Activated effector memory CD4-positive, alpha-beta T cell treated with Interleukin-2 at 50 U/mL for 16 hours (primary cell): Measurements from ENCODE around the gene MRE11.
"Not testable (repeated sequence)": the region's sequence is repeated elsewhere in the genome, so short reads cannot be mapped to it uniquely, and the experiment has no call there.

Experiments
- DNase-seq: peaks from one replicate; pipeline ENCODE4 v3.0.0-alpha.2; 2020

MRE11 gene

GRCh38 chr11:94418123-94418765 is 75.4 kb downstream of the MRE11 start:
- DNase-seq = no peak

- DNase-seq = no peak
Measured at GRCh38 chr11:94417386-94417987, 76.2 kb downstream of the MRE11 start.

DNA sequence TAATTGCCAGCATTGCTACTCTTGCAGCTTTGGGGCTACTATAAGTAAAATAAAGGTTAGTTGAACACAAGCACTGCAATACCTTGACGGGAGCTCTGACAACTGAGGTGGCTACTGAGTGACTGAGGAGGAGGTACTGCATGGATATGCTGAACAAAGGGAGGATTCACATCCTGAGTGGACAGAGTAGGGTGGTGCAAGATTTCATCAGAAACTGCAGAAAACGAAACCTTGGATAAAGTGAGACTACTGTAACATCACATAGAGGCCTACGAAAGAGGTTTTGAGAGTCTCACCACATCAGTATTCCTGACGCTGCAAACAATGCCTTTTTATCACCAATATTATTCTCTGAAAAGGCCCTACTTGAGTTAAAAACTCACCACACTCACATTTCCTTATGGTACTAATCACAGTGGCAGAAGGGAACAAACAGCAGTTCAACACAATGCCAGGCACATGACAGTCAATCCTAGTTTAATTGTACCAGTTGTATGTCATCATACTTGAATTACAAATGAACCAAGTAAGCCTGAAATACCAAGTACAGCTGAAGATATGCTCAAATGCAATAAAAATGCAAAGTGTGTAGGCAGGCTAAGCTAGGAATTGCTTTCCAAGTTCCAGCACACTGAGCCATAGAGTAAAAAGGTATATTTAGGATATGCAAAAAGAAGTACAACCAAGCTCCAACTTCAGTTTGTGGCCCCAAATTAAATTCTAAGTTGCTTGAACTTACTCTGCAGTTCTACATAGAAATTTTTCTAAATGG is 88.4 kb downstream of the MRE11 start:
- no peak for DNase-seq

- no peak for DNase-seq
Measured at GRCh38 chr11:94402355-94402754, 91.3 kb downstream of the MRE11 start.

- DNase-seq = no peak
Measured at GRCh38 chr11:94401773-94402265, 91.8 kb downstream of the MRE11 start.

DNA sequence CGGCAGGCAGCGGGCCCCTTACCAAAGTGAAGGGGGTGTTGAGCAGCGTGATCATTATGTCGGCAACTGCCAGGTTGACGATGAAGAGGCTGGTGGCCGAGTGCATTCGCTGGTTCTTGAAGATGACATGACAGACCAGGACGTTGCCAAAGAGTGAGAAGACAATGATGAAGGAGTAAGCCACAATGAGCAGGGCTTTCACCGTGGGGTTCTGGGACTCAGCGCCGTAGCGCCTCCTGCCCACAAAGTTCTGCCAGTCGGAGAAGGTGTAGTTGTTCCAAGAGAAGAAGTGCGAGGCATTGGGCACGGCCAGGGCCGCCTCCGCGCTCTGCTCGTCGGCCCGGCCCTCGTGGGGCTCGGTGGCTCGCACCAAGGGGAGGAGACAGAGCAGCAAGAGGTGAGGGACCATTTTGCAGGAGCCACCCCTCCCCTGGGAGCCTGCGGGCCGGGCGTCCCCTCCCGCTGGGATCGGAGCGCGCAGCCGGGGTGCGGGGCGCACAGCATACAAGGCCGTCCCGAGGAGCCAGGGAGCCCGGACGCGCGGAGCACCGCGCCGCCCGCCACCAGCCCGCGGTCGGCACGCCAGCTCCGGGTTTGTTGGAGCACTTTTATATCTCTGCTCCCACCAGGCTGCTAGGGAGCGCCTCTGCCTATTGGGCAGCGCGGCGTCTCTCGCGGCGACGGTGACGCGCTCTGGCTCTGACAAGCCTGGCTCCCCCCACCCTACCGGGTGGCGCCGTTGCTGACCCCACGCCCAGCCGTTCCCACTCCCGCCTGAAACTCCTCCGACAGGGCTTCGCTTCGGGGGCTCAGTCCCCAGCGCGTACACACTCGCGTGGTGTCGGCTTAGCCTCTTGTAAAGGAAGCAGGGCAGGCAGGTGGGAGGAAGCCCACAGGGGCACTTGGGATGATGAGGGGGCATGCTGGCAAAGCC is 92.5 kb downstream of the MRE11 start, which contains the start of gene GPR83:
Gene GPR83 (minus strand): TSS at position 581 of the 934 bp plus-strand sequence. CDS start 172 bp downstream, at position 409.
- no peak for DNase-seq

GRCh38 chr11:94400457-94400838 is 93.2 kb downstream of the MRE11 start:
- DNase-seq = no peak

DNA sequence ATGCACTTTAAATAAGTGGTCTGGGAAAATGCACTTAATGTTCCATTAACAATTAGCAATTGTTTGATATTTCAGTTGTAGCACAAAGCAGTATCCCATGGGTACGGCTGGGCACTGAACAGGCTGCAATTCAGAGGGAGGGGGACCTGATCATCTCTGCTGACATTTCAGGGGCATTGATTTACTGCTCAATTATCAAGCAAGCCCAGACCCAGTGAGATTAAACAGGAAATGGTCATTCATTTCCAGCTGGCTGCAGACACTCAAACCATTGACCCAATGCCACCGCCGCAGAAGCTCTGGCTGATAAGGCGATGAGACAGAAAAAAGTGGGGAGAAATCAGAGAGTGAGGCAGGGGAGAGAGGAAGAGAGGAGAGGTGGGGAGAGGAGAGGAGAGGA is 93.6 kb downstream of the MRE11 start:
- no peak for DNase-seq

GRCh38 chr11:94398101-94398500 is 95.5 kb downstream of the MRE11 start:
- DNase-seq = no peak

- no peak for DNase-seq
Measured at GRCh38 chr11:94396282-94396681, 97.4 kb downstream of the MRE11 start.

DNA sequence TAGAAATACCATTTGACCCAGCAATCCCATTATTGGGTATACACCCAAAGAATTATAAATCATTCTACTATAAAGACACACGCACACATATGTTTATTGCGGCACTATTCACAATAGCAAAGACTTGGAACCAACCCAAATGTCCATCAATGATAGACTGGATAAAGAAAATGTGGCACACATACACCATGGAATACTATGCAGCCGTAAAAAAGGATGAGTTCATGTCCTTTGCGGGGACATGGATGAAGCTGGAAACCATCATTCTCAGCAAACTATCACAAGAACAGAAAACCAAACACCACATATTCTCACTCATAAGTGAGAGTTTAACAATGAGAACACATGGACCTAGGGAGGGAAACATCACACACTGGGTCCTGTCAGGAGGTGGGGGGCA is 101.7 kb downstream of the MRE11 start:
- not testable (repeated sequence) for DNase-seq

GRCh38 chr11:94379613-94380012 is 114.0 kb downstream of the MRE11 start:
- no peak for DNase-seq

DNA sequence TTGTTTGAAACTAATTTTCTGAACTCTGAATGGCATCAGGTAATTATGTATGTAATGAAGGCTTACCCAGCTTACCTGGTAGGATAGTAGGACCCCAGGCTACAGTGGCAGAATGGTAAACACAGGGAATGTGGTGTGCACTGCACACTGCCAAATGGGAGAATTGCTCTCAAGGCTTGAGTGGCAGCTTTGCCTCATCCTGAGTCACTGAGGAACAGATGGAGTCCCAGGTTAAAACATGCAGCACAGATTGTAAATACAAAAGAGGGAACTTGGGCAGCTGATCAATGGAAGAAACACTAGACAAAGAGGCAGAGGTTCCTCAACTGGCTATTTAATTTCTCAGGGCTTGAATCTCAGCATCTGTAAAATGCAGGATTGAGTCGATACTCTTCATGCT is 116.8 kb downstream of the MRE11 start:
- no peak for DNase-seq

- DNase-seq = not testable (repeated sequence)
Measured at GRCh38 chr11:94370576-94370975, 123.1 kb downstream of the MRE11 start.
